ENCODE data around the gene TIRAP. TPM values are rescaled to one million over a fixed set of nuclear protein-coding genes. Genes with fewer than 3 reads are reported as not detected.

The TIRAP gene
- total and polyA plus RNA-seq, 5 donors = 5.8 to 9.7 (median 9.5) TPM

Other genes starting within 250 kb of the TIRAP start
- 10 to 100 TPM; 18.4 to 32.2 (median 23.5) TPM for gene CDON, start 220.2 kb upstream of the TIRAP start, total RNA-seq
- 4.4 TPM for gene CDON, start 220.2 kb upstream of the TIRAP start, polyA plus RNA-seq
- 10 to 100 TPM; 13.5 to 24.0 (median 19.5) TPM for gene RPUSD4, start 71.4 kb upstream of the TIRAP start, total RNA-seq
- 12.0 TPM for gene RPUSD4, start 71.4 kb upstream of the TIRAP start, polyA plus RNA-seq
- 10 to 100 TPM; 15.8 to 20.5 (median 16.9) TPM for gene FAM118B, start 71.3 kb upstream of the TIRAP start, total RNA-seq
- 12.7 TPM for gene FAM118B, start 71.3 kb upstream of the TIRAP start, polyA plus RNA-seq
- 10 to 100 TPM; 65.1 to 85.4 (median 72.0) TPM for gene SRPRA, start 14.2 kb upstream of the TIRAP start, total RNA-seq
- gene SRPRA, start 14.2 kb upstream of the TIRAP start, polyA plus RNA-seq = 49.6 TPM
- gene FOXRED1, start 13.9 kb upstream of the TIRAP start, total RNA-seq = 10 to 100 TPM; 23.3 to 30.0 (median 25.3) TPM
- 34.9 TPM for gene FOXRED1, start 13.9 kb upstream of the TIRAP start, polyA plus RNA-seq
- 10 to 100 TPM in 3 of 4 donors, 1 to 10 TPM in 1; 9.9 to 14.9 (median 10.4) TPM for gene DCPS, start 21.0 kb downstream of the TIRAP start, total RNA-seq
- 10.6 TPM for gene DCPS, start 21.0 kb downstream of the TIRAP start, polyA plus RNA-seq
- gene ST3GAL4, start 72.6 kb downstream of the TIRAP start, total RNA-seq = 10 to 100 TPM; 57.3 to 96.9 (median 65.4) TPM
- 57.5 TPM for gene ST3GAL4, start 72.6 kb downstream of the TIRAP start, polyA plus RNA-seq

All from right cardiac atrium (tissue), 5 donors.